HepG2 (cell line): ENCODE measurements around the gene SALL2. TPM values are rescaled to one million over a fixed set of nuclear protein-coding genes. Genes with fewer than 3 reads are reported as not detected.

ENCODE experiments used
- ARID2 ChIP-seq: sonication (generic); formaldehyde crosslinking; IDR thresholded peaks from 2 replicates; pipeline ENCODE4 v1.8.1; 2022; ENCODE audit warnings: mild to moderate bottlenecking, missing genetic modification reagents, borderline replicate concordance
- CCDC6 ChIP-seq: sonication (generic); formaldehyde crosslinking; IDR thresholded peaks from 2 replicates; pipeline ENCODE4 v1.8.1; 2022; ENCODE audit warnings: mild to moderate bottlenecking, missing genetic modification reagents, moderate library complexity
- GZF1 ChIP-seq: sonication (generic); formaldehyde crosslinking; IDR thresholded peaks from 2 replicates; pipeline ENCODE4 v1.5.1; 2020; ENCODE audit warnings: mild to moderate bottlenecking, missing genetic modification reagents
- JUNB ChIP-seq: sonication (generic); formaldehyde crosslinking; IDR thresholded peaks from 2 replicates; pipeline ENCODE4 v1.8.0; 2022; ENCODE audit warnings: missing genetic modification reagents, mild to moderate bottlenecking, borderline replicate concordance
- KAT2B ChIP-seq: fragments of 150-350 bp; IDR thresholded peaks from 2 replicates; pipeline ENCODE4 v1.6.1; 2014; ENCODE audit warnings: low read depth, low read length, borderline replicate concordance
- NCOA2 ChIP-seq: sonication (generic); formaldehyde crosslinking; IDR thresholded peaks from 2 replicates; pipeline ENCODE4 v1.8.0; 2022; ENCODE audit warnings: inconsistent platforms
- ZNF451 ChIP-seq: sonication (generic); formaldehyde crosslinking; IDR thresholded peaks from 2 replicates; pipeline ENCODE4 v1.5.0; 2020; ENCODE audit warnings: mild to moderate bottlenecking, missing genetic modification reagents
- ZNF777 ChIP-seq: sonication (generic); formaldehyde crosslinking; IDR thresholded peaks from 2 replicates; pipeline ENCODE4 v1.4.0; 2020; ENCODE audit warnings: missing genetic modification reagents
- ZXDC ChIP-seq: sonication (generic); formaldehyde crosslinking; IDR thresholded peaks from 2 replicates; pipeline ENCODE4 v1.5.0; 2020; ENCODE audit warnings: mild to moderate bottlenecking, missing genetic modification reagents
- polyA plus RNA-seq, 8 experiments: library from polyadenylated mRNA; depleted of rRNA in 3 of 8; stranded (reverse) in 7 of 8; unstranded in 1 of 8; fragments of >200 nt; fragmentation: Illumina TruSeq in 4 of 8; extraction: Trizol in 4 of 8; gene quantifications; 2 replicates each; pipeline versions ENCODE4 v1.2.1 to v1.2.3, GENCODE V29; 2011 to 2016; ENCODE audit warnings: low read depth in 4 of 8, missing spikeins in 1 of 8, mixed read lengths in 1 of 8; ENCODE audit not compliant: insufficient read depth in 1 of 8
- total RNA-seq, 5 experiments: library from RNA; depleted of rRNA; stranded (reverse); fragments of >200 nt; fragmentation: Illumina TruSeq; extraction: Trizol; gene quantifications; 2 replicates each; pipeline ENCODE4 v1.2.3, GENCODE V29; 2016; ENCODE audit warnings: low read depth in 1 of 5
- TF ChIP-seq, protein P1 (sequence below): sonication (generic); formaldehyde crosslinking; IDR thresholded peaks from 2 replicates; pipeline ENCODE4 v1.8.0; 2022; ENCODE audit warnings: missing genetic modification reagents, mild to moderate bottlenecking, moderate library complexity, borderline replicate concordance
- TF ChIP-seq, protein P2 (sequence below), 2 experiments: fragments of 450-650 bp in 1 of 2; sonication (generic) in 1 of 2; formaldehyde crosslinking in 1 of 2; IDR thresholded peaks; 2 replicates each; pipeline versions ENCODE4 v1.6.1 to v1.8.0; 2016 to 2022; ENCODE audit warnings: antibody characterized with exemption in 1 of 2, mild to moderate bottlenecking in 1 of 2, missing genetic modification reagents in 1 of 2

Gene SALL2
- total and polyA plus RNA-seq, 2 of the 13 experiments (the other 11 are each of a cell fraction or from before 2014, with no cell fraction given), result 4.9 to 5.8 TPM

- no peak for TF ChIP-seq ZXDC (CRISPR knock-in tag)
- TF ChIP-seq ZNF451 (CRISPR knock-in tag), result no peak
- no peak for TF ChIP-seq CCDC6
- TF ChIP-seq GZF1 (CRISPR knock-in tag), result no peak
- TF ChIP-seq ARID2, result 0 out of 2 replicates have a peak, but pooled peaks have one; percentile 39
- TF ChIP-seq JUNB, result no peak; the same call in 1 of the 2 replicates
- TF ChIP-seq KAT2B, result no peak
- no peak for TF ChIP-seq ZNF777 (CRISPR knock-in tag)
- TF ChIP-seq, protein P1, sequence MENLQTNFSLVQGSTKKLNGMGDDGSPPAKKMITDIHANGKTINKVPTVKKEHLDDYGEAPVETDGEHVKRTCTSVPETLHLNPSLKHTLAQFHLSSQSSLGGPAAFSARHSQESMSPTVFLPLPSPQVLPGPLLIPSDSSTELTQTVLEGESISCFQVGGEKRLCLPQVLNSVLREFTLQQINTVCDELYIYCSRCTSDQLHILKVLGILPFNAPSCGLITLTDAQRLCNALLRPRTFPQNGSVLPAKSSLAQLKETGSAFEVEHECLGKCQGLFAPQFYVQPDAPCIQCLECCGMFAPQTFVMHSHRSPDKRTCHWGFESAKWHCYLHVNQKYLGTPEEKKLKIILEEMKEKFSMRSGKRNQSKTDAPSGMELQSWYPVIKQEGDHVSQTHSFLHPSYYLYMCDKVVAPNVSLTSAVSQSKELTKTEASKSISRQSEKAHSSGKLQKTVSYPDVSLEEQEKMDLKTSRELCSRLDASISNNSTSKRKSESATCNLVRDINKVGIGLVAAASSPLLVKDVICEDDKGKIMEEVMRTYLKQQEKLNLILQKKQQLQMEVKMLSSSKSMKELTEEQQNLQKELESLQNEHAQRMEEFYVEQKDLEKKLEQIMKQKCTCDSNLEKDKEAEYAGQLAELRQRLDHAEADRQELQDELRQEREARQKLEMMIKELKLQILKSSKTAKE (CRISPR knock-in tag), result peak; percentile 45; the same call in 1 of the 2 replicates
- TF ChIP-seq, protein P2, sequence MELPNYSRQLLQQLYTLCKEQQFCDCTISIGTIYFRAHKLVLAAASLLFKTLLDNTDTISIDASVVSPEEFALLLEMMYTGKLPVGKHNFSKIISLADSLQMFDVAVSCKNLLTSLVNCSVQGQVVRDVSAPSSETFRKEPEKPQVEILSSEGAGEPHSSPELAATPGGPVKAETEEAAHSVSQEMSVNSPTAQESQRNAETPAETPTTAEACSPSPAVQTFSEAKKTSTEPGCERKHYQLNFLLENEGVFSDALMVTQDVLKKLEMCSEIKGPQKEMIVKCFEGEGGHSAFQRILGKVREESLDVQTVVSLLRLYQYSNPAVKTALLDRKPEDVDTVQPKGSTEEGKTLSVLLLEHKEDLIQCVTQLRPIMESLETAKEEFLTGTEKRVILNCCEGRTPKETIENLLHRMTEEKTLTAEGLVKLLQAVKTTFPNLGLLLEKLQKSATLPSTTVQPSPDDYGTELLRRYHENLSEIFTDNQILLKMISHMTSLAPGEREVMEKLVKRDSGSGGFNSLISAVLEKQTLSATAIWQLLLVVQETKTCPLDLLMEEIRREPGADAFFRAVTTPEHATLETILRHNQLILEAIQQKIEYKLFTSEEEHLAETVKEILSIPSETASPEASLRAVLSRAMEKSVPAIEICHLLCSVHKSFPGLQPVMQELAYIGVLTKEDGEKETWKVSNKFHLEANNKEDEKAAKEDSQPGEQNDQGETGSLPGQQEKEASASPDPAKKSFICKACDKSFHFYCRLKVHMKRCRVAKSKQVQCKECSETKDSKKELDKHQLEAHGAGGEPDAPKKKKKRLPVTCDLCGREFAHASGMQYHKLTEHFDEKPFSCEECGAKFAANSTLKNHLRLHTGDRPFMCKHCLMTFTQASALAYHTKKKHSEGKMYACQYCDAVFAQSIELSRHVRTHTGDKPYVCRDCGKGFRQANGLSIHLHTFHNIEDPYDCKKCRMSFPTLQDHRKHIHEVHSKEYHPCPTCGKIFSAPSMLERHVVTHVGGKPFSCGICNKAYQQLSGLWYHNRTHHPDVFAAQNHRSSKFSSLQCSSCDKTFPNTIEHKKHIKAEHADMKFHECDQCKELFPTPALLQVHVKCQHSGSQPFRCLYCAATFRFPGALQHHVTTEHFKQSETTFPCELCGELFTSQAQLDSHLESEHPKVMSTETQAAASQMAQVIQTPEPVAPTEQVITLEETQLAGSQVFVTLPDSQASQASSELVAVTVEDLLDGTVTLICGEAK (IDR thresholded peaks at IDR 0.05), result no peak
- TF ChIP-seq, protein P2 (CRISPR knock-in tag; IDR thresholded peaks at IDR 0.05), result no peak
- peak; percentile 71; the same call in 1 of the 2 replicates for TF ChIP-seq NCOA2 (CRISPR knock-in tag)
These were observed 2.5 kb upstream of the SALL2 start (continued) for GRCh38 chr14:21528381-21529348.
